HepG2 (cell line): ENCODE results near the gene PFN1. TPM values are rescaled to one million over a fixed set of nuclear protein-coding genes. Genes with fewer than 3 reads are reported as not detected.

Experiments used
- BHLHE40 ChIP-seq: IDR thresholded peaks from 2 replicates; pipeline ENCODE4 v1.6.1; 2011; ENCODE audit warnings: low read length, improper control_type of control experiment
- FOXK2 ChIP-seq: fragments of 450-650 bp; IDR thresholded peaks from 2 replicates; pipeline ENCODE4 v1.6.1; 2016
- GRHL1 ChIP-seq: sonication (generic); formaldehyde crosslinking; conservative IDR thresholded peaks from 2 replicates; pipeline ENCODE4 v1.8.0; 2022; ENCODE audit warnings: missing genetic modification reagents
- IRF1 ChIP-seq: sonication (generic); formaldehyde crosslinking; IDR thresholded peaks from 2 replicates; pipeline ENCODE4 v1.4.0; 2020; ENCODE audit warnings: low read depth, mild to moderate bottlenecking, missing genetic modification reagents
- NFAT5 ChIP-seq: sonication (generic); formaldehyde crosslinking; IDR thresholded peaks from 2 replicates; pipeline ENCODE4 v1.4.0; 2020; ENCODE audit warnings: missing genetic modification reagents
- RNF219 ChIP-seq: sonication (generic); formaldehyde crosslinking; IDR thresholded peaks from 2 replicates; pipeline ENCODE4 v1.5.0; 2020; ENCODE audit warnings: mild to moderate bottlenecking, missing genetic modification reagents
- U2AF1 ChIP-seq: fragments of 200-400 bp; formaldehyde crosslinking; optimal IDR thresholded peaks from 2 replicates; pipeline ENCODE3; 2017; ENCODE audit warnings: mild to moderate bottlenecking, low read depth, low read length
- ZBTB34 ChIP-seq: sonication (generic); formaldehyde crosslinking; IDR thresholded peaks from 2 replicates; pipeline ENCODE4 v1.8.0; 2022; ENCODE audit warnings: mild to moderate bottlenecking, missing genetic modification reagents
- ZMYM3 ChIP-seq: sonication (generic); formaldehyde crosslinking; IDR thresholded peaks from 2 replicates; pipeline ENCODE4 v1.5.1; 2020; ENCODE audit warnings: mild to moderate bottlenecking, missing genetic modification reagents
- ZNF382 ChIP-seq: sonication (generic); formaldehyde crosslinking; IDR thresholded peaks from 2 replicates; pipeline ENCODE4 v1.5.0; 2020; ENCODE audit warnings: missing genetic modification reagents, mild to moderate bottlenecking, borderline replicate concordance
- ZNF850 ChIP-seq: sonication (generic); formaldehyde crosslinking; conservative IDR thresholded peaks from 2 replicates; pipeline ENCODE4 v1.9.0; 2021; ENCODE audit warnings: mild to moderate bottlenecking, missing genetic modification reagents
- ZSCAN21 ChIP-seq: sonication (generic); formaldehyde crosslinking; IDR thresholded peaks from 2 replicates; pipeline ENCODE4 v1.8.0; 2022; ENCODE audit warnings: mild to moderate bottlenecking, missing genetic modification reagents, moderate library complexity, borderline replicate concordance
- polyA plus RNA-seq, 8 experiments: library from polyadenylated mRNA; depleted of rRNA in 3 of 8; stranded (reverse) in 7 of 8; unstranded in 1 of 8; fragments of >200 nt; fragmentation: Illumina TruSeq in 4 of 8; extraction: Trizol in 4 of 8; gene quantifications; 2 replicates each; pipeline versions ENCODE4 v1.2.1 to v1.2.3, GENCODE V29; 2011 to 2016; ENCODE audit warnings: low read depth in 4 of 8, missing spikeins in 1 of 8, mixed read lengths in 1 of 8; ENCODE audit not compliant: insufficient read depth in 1 of 8
- total RNA-seq, 5 experiments: library from RNA; depleted of rRNA; stranded (reverse); fragments of >200 nt; fragmentation: Illumina TruSeq; extraction: Trizol; gene quantifications; 2 replicates each; pipeline ENCODE4 v1.2.3, GENCODE V29; 2016; ENCODE audit warnings: low read depth in 1 of 5

The PFN1 gene
- total and polyA plus RNA-seq, 2 of the 13 experiments (the other 11 are each of a cell fraction or from before 2014, with no cell fraction given), result 494 to 613 TPM

GRCh38 chr17:4980644-4981216 is 32.4 kb upstream of the PFN1 start (continued):
- TF ChIP-seq ZSCAN21 (CRISPR knock-in tag), result no peak
- no peak for TF ChIP-seq BHLHE40
- TF ChIP-seq ZBTB34 (CRISPR knock-in tag), result no peak
- TF ChIP-seq FOXK2, result no peak
- no peak for TF ChIP-seq ZMYM3 (CRISPR knock-in tag)
- no peak for TF ChIP-seq ZNF850 (CRISPR knock-in tag)
- no peak for TF ChIP-seq RNF219 (CRISPR knock-in tag)
- TF ChIP-seq IRF1, result no peak
- TF ChIP-seq ZNF382, result no peak
- no peak for TF ChIP-seq GRHL1 (CRISPR knock-in tag)
- TF ChIP-seq U2AF1, result no peak
- no peak for TF ChIP-seq NFAT5
